Measurements from ENCODE around the gene NPAS1.

DNA sequence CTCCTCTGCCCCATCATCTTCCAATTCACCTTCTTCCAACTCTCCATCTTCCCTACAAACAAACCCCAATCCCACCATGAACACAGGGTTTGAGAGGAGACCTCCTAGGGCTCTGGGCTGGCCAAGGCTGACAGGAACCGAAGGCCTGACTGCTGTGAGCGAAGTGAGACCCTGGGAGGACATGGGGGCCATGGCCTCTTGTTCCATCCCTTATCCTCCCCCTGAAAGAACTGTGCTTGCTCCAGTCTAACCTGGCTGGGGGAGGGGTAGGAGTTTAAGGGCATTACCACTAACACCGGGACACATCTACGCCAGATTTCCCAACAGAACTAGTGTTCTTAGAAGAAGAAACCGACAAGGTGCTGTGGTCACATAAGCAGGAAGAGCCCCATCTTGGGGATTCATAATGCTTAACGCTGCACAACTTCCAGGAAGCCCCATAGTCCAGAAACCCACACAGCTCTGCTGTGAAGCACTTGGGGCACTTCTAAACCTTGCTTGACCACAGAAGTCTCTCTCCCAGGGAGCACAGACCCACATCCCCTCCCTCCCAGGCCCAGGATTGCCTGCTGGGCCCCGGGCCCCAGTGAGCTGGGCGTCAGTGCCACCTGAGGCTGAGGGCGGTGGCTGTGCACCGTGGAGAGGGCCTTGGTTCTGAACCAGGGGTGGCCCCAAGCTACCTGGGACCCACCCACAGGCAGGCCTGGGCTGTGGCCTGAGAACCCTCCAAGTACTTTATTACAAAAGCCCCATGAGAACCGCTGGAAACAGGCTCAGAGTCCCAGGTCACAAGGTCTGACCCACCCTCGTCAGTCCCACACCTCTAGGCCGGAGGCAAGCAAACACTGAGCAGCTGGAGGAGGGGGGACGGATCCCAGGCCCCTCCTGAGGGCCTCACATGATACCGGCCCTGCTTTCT, 75.2 kb downstream of the NPAS1 start:
- TF ChIP-seq, protein P1, sequence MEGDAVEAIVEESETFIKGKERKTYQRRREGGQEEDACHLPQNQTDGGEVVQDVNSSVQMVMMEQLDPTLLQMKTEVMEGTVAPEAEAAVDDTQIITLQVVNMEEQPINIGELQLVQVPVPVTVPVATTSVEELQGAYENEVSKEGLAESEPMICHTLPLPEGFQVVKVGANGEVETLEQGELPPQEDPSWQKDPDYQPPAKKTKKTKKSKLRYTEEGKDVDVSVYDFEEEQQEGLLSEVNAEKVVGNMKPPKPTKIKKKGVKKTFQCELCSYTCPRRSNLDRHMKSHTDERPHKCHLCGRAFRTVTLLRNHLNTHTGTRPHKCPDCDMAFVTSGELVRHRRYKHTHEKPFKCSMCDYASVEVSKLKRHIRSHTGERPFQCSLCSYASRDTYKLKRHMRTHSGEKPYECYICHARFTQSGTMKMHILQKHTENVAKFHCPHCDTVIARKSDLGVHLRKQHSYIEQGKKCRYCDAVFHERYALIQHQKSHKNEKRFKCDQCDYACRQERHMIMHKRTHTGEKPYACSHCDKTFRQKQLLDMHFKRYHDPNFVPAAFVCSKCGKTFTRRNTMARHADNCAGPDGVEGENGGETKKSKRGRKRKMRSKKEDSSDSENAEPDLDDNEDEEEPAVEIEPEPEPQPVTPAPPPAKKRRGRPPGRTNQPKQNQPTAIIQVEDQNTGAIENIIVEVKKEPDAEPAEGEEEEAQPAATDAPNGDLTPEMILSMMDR (IDR thresholded peaks at IDR 0.05; ENCODE audit: insufficient read depth, low read depth, low read length) = no peak
- no peak for TF ChIP-seq EZH2 (IDR thresholded peaks at IDR 0.05; ENCODE audit: insufficient read depth, low read length)

Measured in astrocyte (in vitro differentiated cells and primary cell).